Thyroid gland (tissue), 4 donors: ENCODE results near the gene WFIKKN1.

ENCODE experiments used
- POLR2A ChIP-seq, 2 donors: fragments of 450-650 bp; IDR thresholded peaks; one replicate each; pipeline ENCODE4 v1.6.1; 2017; ENCODE audit warnings: antibody characterized with exemption in 2 of 2, mild to moderate bottlenecking in 2 of 2, moderate library complexity in 1 of 2
- TF ChIP-seq, protein P1 (sequence below), 6 experiments: fragments of 200-600 bp in 3 of 6; fragments of 450-650 bp in 3 of 6; sonication (generic) in 3 of 6; IDR thresholded peaks; one replicate each; pipeline ENCODE4 v1.5.1; 2016 to 2019; ENCODE audit warnings: antibody characterized with exemption in 6 of 6, mild to moderate bottlenecking in 2 of 6, inconsistent platforms in 1 of 6, moderate library complexity in 1 of 6

DNA sequence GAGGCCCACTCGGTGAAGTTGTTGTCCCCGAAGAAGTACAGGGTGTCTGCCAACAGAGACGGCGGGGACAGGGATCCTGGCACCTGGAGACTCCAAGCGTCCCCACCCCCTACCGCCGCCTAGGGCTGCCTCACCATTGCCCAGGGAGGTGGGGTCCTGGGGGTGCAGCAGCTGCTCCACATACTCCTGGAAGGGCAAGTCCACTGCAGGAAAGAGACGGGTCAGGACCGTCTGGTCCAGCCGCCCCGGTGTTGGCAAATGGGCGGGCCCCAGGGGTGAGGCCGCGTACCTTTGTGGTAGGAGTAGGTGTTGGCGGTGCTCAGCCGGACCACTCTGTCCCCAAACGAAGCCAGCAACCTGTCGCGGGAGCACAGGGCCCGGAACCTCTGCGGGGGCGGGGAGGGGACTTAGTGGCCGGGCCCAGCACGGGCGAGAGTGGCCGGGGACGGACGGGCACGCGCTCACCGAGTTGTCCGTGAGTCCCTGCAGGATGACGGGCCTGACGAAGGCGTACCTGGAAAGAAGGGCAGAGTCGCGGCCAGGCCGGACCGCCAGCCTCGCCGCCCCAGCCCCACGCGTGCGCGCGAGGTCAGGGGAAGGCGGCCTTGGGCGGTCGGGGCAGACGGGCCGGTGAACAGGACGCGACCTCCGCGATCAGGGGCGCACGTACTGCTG is 52.7 kb downstream of the WFIKKN1 start:
- TF ChIP-seq, protein P1, sequence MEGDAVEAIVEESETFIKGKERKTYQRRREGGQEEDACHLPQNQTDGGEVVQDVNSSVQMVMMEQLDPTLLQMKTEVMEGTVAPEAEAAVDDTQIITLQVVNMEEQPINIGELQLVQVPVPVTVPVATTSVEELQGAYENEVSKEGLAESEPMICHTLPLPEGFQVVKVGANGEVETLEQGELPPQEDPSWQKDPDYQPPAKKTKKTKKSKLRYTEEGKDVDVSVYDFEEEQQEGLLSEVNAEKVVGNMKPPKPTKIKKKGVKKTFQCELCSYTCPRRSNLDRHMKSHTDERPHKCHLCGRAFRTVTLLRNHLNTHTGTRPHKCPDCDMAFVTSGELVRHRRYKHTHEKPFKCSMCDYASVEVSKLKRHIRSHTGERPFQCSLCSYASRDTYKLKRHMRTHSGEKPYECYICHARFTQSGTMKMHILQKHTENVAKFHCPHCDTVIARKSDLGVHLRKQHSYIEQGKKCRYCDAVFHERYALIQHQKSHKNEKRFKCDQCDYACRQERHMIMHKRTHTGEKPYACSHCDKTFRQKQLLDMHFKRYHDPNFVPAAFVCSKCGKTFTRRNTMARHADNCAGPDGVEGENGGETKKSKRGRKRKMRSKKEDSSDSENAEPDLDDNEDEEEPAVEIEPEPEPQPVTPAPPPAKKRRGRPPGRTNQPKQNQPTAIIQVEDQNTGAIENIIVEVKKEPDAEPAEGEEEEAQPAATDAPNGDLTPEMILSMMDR (IDR thresholded peaks at IDR 0.05): no peak
- TF ChIP-seq POLR2A (IDR thresholded peaks at IDR 0.05): no peak
